ENCODE measurements around the gene KRTAP3-3.

The KRTAP3-3 gene

GRCh38 chr17:40953881-40954280, 40.1 kb downstream of the KRTAP3-3 start:
- Histone ChIP-seq H3K9me3 (ENCODE audit: control insufficient read depth, low read depth, low read length) (no peaks in the 10 kb centered on the region), H3K27ac (ENCODE audit: low read length) (no peak overlapping the region), H3K27me3 (ENCODE audit: control insufficient read depth, insufficient read depth, low read length) (no peaks in the 10 kb centered on the region), H3K9ac (ENCODE audit: low read length) (no peak overlapping the region), H3K4me3 (ENCODE audit: low read length) (no peak overlapping the region), H3K36me3 (ENCODE audit: control insufficient read depth, low read depth, low read length) (no peaks in the 10 kb centered on the region), H3K4me1 (ENCODE audit: control insufficient read depth, low read depth, low read length) (peaks cover 13% of the 10 kb centered on the region)

DNA sequence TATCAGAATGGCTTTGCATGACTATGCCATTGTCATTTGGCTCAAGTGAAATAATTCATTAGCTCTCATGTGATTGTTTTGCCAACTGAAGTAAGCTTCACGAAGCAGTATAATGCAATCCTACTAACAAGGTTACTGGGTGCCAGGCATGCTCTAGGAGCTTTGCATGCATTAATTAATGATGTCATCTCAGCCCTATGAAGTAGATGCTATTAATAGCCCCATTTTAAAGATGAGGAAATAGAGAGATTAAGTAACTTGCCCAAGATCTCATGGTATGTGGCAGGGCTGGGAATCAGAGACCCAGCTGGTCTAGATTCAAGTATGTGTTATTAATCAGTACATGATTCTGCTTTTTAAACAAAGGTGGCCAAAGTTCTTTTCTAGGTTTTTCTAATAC, 41.3 kb downstream of the KRTAP3-3 start:
- H3K9ac ChIP-seq (ENCODE audit: low read length) = no peak overlapping the region
- no peak overlapping the region for H3K27ac ChIP-seq (ENCODE audit: low read length)
- H3K4me1 ChIP-seq (ENCODE audit: control insufficient read depth, low read depth, low read length) = peaks cover 5% of the 10 kb centered on the region
- no peaks in the 10 kb centered on the region for H3K27me3 ChIP-seq (ENCODE audit: control insufficient read depth, insufficient read depth, low read length)
- no peaks in the 10 kb centered on the region for H3K9me3 ChIP-seq (ENCODE audit: control insufficient read depth, low read depth, low read length)
- no peak overlapping the region for H3K4me3 ChIP-seq (ENCODE audit: low read length)
- H3K36me3 ChIP-seq (ENCODE audit: control insufficient read depth, low read depth, low read length) = no peaks in the 10 kb centered on the region

- Histone ChIP-seq H3K9me3 (ENCODE audit: control insufficient read depth, low read depth, low read length) (no peaks in the 10 kb centered on the region), H3K36me3 (ENCODE audit: control insufficient read depth, low read depth, low read length) (no peaks in the 10 kb centered on the region), H3K27ac (ENCODE audit: low read length) (no peak overlapping the region), H3K27me3 (ENCODE audit: control insufficient read depth, insufficient read depth, low read length) (no peaks in the 10 kb centered on the region), H3K4me3 (ENCODE audit: low read length) (no peak overlapping the region), H3K9ac (ENCODE audit: low read length) (no peak overlapping the region), H3K4me1 (ENCODE audit: control insufficient read depth, low read depth, low read length) (peaks cover under 1% of the 10 kb centered on the region)
These were observed 41.8 kb downstream of the KRTAP3-3 start for GRCh38 chr17:40952154-40952553.

DNA sequence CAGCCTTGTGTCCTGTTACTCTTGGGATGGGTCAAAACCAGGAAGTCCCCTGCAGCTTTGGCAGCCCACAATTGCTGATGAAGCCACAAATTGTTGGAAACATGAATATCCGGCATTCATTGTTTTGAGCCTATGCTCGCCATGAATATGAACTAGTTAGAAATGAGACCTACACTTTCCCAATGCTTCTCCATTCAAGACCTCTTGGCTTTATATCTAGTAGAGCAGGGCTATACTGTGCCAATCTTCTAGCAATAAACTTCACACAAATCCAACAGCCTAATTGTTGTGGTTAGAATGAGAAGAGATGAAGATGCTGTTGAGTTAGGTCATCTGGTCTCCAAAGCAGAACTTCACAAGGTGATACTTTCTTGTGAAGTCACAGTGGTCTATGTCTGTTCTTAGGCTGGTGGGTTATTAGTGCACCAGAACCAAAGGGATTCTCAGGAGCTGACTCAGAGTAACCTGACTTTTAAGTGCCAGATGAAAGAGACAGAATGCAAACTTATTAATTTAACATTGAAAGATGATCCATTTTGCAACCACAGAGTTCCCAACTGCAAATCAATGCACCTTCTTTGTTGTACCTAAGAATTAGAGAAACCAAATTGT, 42.8 kb downstream of the KRTAP3-3 start:
- no peak overlapping the region for H3K9ac ChIP-seq (ENCODE audit: low read length)
- no peaks in the 10 kb centered on the region for H3K36me3 ChIP-seq (ENCODE audit: control insufficient read depth, low read depth, low read length)
- H3K27me3 ChIP-seq (ENCODE audit: control insufficient read depth, insufficient read depth, low read length) = no peaks in the 10 kb centered on the region
- no peaks in the 10 kb centered on the region for H3K4me1 ChIP-seq (ENCODE audit: control insufficient read depth, low read depth, low read length)
- no peak overlapping the region for H3K4me3 ChIP-seq (ENCODE audit: low read length)
- H3K27ac ChIP-seq (ENCODE audit: low read length) = no peak overlapping the region
- H3K9me3 ChIP-seq (ENCODE audit: control insufficient read depth, low read depth, low read length) = no peaks in the 10 kb centered on the region

DNA sequence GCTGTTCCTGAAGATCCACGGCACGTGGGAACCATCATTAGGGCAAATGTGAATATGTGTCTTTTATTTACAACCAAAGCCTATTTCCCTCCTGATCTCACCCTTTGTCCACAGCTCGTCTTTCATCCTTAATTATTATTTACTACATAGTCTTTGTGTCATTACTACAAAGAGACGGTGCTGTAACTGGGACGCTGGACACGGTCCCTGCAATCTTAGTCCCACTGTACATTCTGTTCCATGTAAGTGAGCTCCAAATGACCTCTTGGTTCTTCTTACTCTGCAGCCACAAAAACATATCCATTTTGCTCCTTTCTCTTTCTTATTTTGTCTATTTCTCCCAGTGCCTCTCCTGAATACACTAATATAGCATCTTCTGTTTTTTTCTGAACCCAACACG, 43.8 kb downstream of the KRTAP3-3 start:
- Histone ChIP-seq H3K4me3 (ENCODE audit: low read length) (no peak overlapping the region), H3K4me1 (ENCODE audit: control insufficient read depth, low read depth, low read length) (no peaks in the 10 kb centered on the region), H3K9me3 (ENCODE audit: control insufficient read depth, low read depth, low read length) (no peaks in the 10 kb centered on the region), H3K36me3 (ENCODE audit: control insufficient read depth, low read depth, low read length) (no peaks in the 10 kb centered on the region), H3K9ac (ENCODE audit: low read length) (no peak overlapping the region), H3K27me3 (ENCODE audit: control insufficient read depth, insufficient read depth, low read length) (no peaks in the 10 kb centered on the region), H3K27ac (ENCODE audit: low read length) (no peak overlapping the region)

DNA sequence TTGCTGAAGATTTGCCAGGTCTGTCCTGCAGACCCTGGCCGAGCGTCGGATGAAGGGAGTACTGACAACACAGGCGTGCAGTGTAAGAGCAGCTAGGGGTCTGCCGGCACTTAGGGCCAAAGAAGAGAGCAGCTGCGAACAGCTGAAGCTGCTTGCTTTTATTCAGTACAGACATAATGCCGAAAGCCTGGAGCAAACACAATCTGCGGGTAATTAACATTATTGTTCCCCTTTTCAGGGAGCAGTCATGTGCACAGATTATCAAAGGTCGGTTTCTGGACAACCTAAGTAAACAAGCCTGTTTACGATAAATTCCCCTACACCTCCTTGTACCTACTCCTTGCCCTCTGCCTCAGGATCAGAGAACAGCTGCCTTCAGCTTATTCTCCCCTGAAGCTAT, 44.5 kb downstream of the KRTAP3-3 start:
- no peak overlapping the region for H3K4me3 ChIP-seq (ENCODE audit: low read length)
- no peaks in the 10 kb centered on the region for H3K36me3 ChIP-seq (ENCODE audit: control insufficient read depth, low read depth, low read length)
- H3K9ac ChIP-seq (ENCODE audit: low read length) = no peak overlapping the region
- no peaks in the 10 kb centered on the region for H3K9me3 ChIP-seq (ENCODE audit: control insufficient read depth, low read depth, low read length)
- no peak overlapping the region for H3K27ac ChIP-seq (ENCODE audit: low read length)
- H3K4me1 ChIP-seq (ENCODE audit: control insufficient read depth, low read depth, low read length) = no peaks in the 10 kb centered on the region
- no peaks in the 10 kb centered on the region for H3K27me3 ChIP-seq (ENCODE audit: control insufficient read depth, insufficient read depth, low read length)

GRCh38 chr17:40947929-40948328, 46.0 kb downstream of the KRTAP3-3 start:
- Histone ChIP-seq H3K27me3 (ENCODE audit: control insufficient read depth, insufficient read depth, low read length) (no peaks in the 10 kb centered on the region), H3K9me3 (ENCODE audit: control insufficient read depth, low read depth, low read length) (no peaks in the 10 kb centered on the region), H3K9ac (ENCODE audit: low read length) (no peak overlapping the region), H3K4me3 (ENCODE audit: low read length) (no peak overlapping the region), H3K36me3 (ENCODE audit: control insufficient read depth, low read depth, low read length) (no peaks in the 10 kb centered on the region), H3K27ac (ENCODE audit: low read length) (no peak overlapping the region), H3K4me1 (ENCODE audit: control insufficient read depth, low read depth, low read length) (no peaks in the 10 kb centered on the region)

GRCh38 chr17:40945414-40945813, 48.5 kb downstream of the KRTAP3-3 start:
- Histone ChIP-seq H3K36me3 (ENCODE audit: control insufficient read depth, low read depth, low read length) (no peaks in the 10 kb centered on the region), H3K9ac (ENCODE audit: low read length) (no peak overlapping the region), H3K9me3 (ENCODE audit: control insufficient read depth, low read depth, low read length) (no peaks in the 10 kb centered on the region), H3K4me1 (ENCODE audit: control insufficient read depth, low read depth, low read length) (no peaks in the 10 kb centered on the region), H3K27me3 (ENCODE audit: control insufficient read depth, insufficient read depth, low read length) (no peaks in the 10 kb centered on the region), H3K27ac (ENCODE audit: low read length) (no peak overlapping the region), H3K4me3 (ENCODE audit: low read length) (no peak overlapping the region)

DNA sequence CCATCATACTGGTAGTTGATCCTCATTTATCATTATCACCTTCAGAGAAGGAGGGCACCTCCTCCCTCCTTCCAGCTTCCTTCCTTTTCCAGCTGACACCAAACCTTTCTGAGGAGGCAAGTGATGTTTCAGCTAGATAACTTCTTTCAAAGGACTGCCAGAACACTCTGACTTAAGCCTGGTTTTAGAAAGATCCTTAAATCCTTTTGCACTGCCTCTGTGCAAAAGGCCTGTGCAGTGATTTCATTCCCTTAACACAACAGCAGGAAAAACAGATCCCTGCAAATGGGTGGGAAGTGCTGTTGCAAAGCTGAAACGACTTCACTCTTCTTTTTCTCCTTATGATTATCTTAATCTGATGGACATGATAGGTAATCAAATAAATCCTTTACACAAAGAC, 49.4 kb downstream of the KRTAP3-3 start:
- H3K4me1 ChIP-seq (ENCODE audit: control insufficient read depth, low read depth, low read length) = no peaks in the 10 kb centered on the region
- H3K4me3 ChIP-seq (ENCODE audit: low read length) = no peak overlapping the region
- H3K9me3 ChIP-seq (ENCODE audit: control insufficient read depth, low read depth, low read length) = no peaks in the 10 kb centered on the region
- H3K9ac ChIP-seq (ENCODE audit: low read length) = no peak overlapping the region
- H3K27me3 ChIP-seq (ENCODE audit: control insufficient read depth, insufficient read depth, low read length) = no peaks in the 10 kb centered on the region
- H3K27ac ChIP-seq (ENCODE audit: low read length) = no peak overlapping the region
- no peaks in the 10 kb centered on the region for H3K36me3 ChIP-seq (ENCODE audit: control insufficient read depth, low read depth, low read length)
